Activated T-helper 2 cell treated with anti-CD3 and anti-CD28 coated beads, Interferon-gamma antibody, Interleukin-2, Interleukin-4, amounts not matched to agents 10 μg/mL and 5 μg/mL and 100 μg/mL, durations not matched to agents 14 hours and 24 hours and 36 hours (primary cell): Measurements from ENCODE around the gene ZNF484. TPM values are rescaled to one million over a fixed set of nuclear protein-coding genes. Genes with fewer than 3 reads are reported as not detected.
"Not testable (repeated sequence)": the region's sequence is repeated elsewhere in the genome, so short reads cannot be mapped to it uniquely, and the experiment has no call there.

Experiments used
- DNase-seq: peaks from one replicate; pipeline ENCODE4 v3.0.0; 2021; ENCODE audit warnings: low spot score
- H3K27ac Mint-ChIP-seq: one replicate; pipeline ENCODE4 v1.8.0; 2021; ENCODE audit warnings: mixed read lengths
- H3K27me3 Mint-ChIP-seq: one replicate; pipeline ENCODE4 v1.8.0; 2021; ENCODE audit warnings: low read depth, mixed read lengths
- H3K36me3 Mint-ChIP-seq: one replicate; pipeline ENCODE4 v1.8.0; 2021; ENCODE audit warnings: low read depth, mixed read lengths
- H3K4me1 Mint-ChIP-seq: one replicate; pipeline ENCODE4 v1.8.0; 2021; ENCODE audit warnings: low read depth, mixed read lengths
- H3K4me3 Mint-ChIP-seq: one replicate; pipeline ENCODE4 v1.8.0; 2021; ENCODE audit warnings: low read depth, mild to moderate bottlenecking, moderate library complexity, mixed read lengths
- H3K9me3 Mint-ChIP-seq: one replicate; pipeline ENCODE4 v1.8.0; 2021; ENCODE audit warnings: mixed read lengths
- intact Hi-C: fragments of 100-400 bp; cut with micrococcal nuclease; formaldehyde crosslinking; loops from one replicate; pipeline ENCODE4 v1.15.1; 2023
- total RNA-seq: library from RNA; stranded (reverse); gene quantifications from 2 replicates; pipeline ENCODE4 v1.2.3, GENCODE V29; 2022

ZNF484 gene
- total RNA-seq, 1 donor from 2014 or later, result 8.0 TPM

DNA sequence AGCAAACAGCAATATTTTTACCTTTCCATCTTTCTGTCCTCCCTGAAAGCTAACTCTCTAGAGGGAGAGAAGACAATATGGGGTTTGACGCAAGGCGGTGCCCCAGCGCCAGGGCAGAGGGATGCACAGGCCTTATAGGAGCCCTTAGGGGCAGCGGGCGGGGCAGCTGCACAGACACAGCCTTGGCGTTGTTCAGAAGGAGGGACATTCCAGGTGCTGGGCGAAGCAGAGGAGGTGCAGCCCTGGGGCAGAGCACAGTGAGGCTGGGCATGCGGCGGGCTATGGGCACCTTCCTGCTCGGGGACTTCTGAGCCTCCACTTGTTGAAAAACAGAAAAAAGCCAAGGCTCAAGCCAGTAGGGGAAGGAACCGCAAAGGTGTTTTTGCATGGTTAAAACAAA lies 79.5 kb downstream of the ZNF484 start:
- Mint-ChIP-seq H3K27ac (no peak overlapping the region), H3K4me3 (no peak overlapping the region), H3K36me3 (no peaks in the 10 kb centered on the region), H3K27me3 (peaks cover 38% of the 10 kb centered on the region), H3K9me3 (no peaks in the 10 kb centered on the region), H3K4me1 (peaks cover 5% of the 10 kb centered on the region)
- intact Hi-C loops, result loop anchor here (10.0 kb wide), 1 partner anchor 664 kb away; no protein-coding TSS in a partner anchor
- DNase-seq, result no peak

DNA sequence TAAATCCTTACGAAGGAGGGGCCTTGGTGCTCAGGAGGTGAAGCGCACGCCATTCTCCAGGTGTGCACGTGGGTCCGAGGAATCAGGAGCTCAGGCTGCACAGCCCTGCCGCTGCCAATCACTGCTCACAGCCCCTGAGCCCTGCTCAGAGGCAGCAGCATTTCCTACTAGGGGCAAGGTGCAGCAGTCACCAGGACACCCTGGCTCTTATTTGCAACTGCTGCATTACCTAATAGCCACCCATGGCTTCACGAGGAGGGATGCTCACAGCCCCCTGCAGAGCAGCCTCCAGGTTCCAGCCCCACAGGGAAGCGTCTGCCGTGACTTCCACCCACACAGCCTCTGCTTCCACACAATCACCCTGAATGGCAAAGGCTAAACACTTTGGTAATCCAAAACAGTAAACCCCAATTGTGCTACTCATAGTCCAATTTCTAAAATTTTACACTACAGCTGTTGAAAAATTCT lies 81.5 kb downstream of the ZNF484 start:
- H3K27me3 Mint-ChIP-seq, result peaks cover 36% of the 10 kb centered on the region
- DNase-seq, H3K9me3 Mint-ChIP-seq, H3K27ac Mint-ChIP-seq, H3K4me1 Mint-ChIP-seq, H3K36me3 Mint-ChIP-seq, H3K4me3 Mint-ChIP-seq: not testable (repeated sequence)
- intact Hi-C loops, result loop anchor here (10.0 kb wide), 1 partner anchor 662 kb away; no protein-coding TSS in a partner anchor

DNA sequence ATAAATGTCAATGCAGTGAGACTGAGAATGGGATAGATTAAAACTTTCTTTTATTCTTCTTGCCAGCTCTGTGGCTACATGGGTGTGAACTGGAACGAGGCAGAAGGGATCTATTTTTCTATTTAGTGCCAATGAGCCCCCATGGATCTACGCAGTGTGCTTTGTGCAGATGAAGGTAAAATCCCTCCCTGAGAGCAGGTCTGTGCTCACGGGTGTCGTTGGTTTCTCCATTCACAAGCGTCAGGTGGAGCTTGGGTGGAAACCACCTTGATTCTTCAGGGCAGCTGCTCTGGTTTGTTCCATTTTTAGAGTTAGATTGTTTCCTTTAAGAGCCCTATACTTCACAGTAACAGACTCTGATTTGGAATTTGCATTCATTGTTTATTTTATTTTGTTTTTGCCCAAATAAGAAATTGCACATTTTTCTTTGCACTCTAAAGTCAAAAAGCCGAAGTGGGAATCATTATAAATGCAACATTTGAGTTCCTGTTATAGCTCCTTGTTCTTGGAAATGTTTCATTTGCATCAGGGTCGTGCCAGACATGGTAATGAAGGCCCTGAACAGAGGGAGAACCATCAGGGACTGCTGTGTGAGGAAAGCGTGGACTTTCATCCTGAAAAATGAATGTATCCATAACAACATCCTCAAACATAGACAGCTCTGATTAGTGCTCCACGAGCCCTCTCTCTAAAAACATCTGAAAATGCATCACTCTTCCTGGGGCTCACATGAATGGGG lies 82.1 kb downstream of the ZNF484 start:
- Mint-ChIP-seq H3K27ac (no peak overlapping the region), H3K4me1 (peaks cover 14% of the 10 kb centered on the region), H3K27me3 (peaks cover 37% of the 10 kb centered on the region), H3K36me3 (no peaks in the 10 kb centered on the region), H3K9me3 (no peaks in the 10 kb centered on the region), H3K4me3 (no peak overlapping the region)
- intact Hi-C loops, result loop anchor here (10.0 kb wide), 1 partner anchor 661 kb away; no protein-coding TSS in a partner anchor
- no peak for DNase-seq

Other genes with a start within 250 kb of the ZNF484 start
- gene IPPK, start 207.9 kb downstream of the ZNF484 start, total RNA-seq, result 11.5 and 14.8 TPM in 2 replicates
- gene BICD2, start 113.2 kb downstream of the ZNF484 start, total RNA-seq, result 22.8 and 23.6 TPM in 2 replicates
- gene FGD3, start 69.5 kb upstream of the ZNF484 start, total RNA-seq, result 41.4 and 42.9 TPM in 2 replicates
- gene SUSD3, start 180.7 kb upstream of the ZNF484 start, total RNA-seq, result 29.7 and 36.4 TPM in 2 replicates
- 52.6 and 57.2 TPM in 2 replicates for gene CARD19, start 218.2 kb upstream of the ZNF484 start, total RNA-seq